GM12873 (cell line): ENCODE measurements around the gene BLOC1S6.

Experiments used
- TF ChIP-seq, protein P1 (sequence below): IDR thresholded peaks from 2 replicates; pipeline ENCODE4 v1.5.1; 2012; ENCODE audit warnings: low read depth, mild to moderate bottlenecking, moderate library complexity, low read length, control low read depth; ENCODE audit not compliant: insufficient read depth; ENCODE audit errors: missing control alignments

Gene BLOC1S6, protein sequence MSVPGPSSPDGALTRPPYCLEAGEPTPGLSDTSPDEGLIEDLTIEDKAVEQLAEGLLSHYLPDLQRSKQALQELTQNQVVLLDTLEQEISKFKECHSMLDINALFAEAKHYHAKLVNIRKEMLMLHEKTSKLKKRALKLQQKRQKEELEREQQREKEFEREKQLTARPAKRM

DNA sequence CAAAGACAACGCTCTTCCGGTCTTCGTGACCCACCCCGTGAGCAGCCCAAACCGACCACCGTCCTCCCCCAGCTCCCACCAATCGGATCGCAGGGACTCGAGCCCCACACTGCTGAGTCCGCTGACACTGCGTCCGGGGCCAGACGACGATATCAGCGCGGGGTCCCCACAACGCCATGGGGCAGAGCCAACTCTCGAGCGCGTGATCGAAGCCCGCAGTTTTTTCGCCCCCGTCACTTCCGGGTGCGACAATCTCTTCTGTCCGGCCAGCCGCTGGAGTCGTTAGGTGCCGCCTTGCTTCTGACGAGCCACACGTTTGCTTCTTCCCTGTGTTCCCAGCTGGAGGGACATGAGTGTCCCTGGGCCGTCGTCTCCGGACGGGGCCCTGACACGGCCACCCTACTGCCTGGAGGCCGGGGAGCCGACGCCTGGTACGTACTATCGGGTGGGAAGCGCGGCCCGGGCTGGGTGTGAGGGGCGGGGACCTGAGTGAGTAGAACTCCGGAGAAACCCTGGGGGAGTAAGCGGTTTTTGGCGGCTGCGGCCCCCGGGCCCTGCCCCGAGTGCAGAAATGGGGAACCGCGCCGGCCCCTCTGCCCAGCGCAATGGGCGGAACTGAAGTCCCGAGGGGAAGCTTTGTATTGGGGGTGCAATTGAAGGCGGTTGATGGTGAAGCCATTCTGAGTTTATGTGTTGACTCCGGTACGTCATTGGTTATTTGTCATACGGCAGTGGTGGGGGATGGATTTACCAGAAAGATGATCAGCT is at the start of gene BLOC1S6:
Gene BLOC1S6, plus strand, starts transcription at position 285 of the 768 bp plus-strand sequence. Its CDS starts 65 bp downstream, at position 350.
- TF ChIP-seq, protein P1, sequence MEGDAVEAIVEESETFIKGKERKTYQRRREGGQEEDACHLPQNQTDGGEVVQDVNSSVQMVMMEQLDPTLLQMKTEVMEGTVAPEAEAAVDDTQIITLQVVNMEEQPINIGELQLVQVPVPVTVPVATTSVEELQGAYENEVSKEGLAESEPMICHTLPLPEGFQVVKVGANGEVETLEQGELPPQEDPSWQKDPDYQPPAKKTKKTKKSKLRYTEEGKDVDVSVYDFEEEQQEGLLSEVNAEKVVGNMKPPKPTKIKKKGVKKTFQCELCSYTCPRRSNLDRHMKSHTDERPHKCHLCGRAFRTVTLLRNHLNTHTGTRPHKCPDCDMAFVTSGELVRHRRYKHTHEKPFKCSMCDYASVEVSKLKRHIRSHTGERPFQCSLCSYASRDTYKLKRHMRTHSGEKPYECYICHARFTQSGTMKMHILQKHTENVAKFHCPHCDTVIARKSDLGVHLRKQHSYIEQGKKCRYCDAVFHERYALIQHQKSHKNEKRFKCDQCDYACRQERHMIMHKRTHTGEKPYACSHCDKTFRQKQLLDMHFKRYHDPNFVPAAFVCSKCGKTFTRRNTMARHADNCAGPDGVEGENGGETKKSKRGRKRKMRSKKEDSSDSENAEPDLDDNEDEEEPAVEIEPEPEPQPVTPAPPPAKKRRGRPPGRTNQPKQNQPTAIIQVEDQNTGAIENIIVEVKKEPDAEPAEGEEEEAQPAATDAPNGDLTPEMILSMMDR, result no peak

DNA sequence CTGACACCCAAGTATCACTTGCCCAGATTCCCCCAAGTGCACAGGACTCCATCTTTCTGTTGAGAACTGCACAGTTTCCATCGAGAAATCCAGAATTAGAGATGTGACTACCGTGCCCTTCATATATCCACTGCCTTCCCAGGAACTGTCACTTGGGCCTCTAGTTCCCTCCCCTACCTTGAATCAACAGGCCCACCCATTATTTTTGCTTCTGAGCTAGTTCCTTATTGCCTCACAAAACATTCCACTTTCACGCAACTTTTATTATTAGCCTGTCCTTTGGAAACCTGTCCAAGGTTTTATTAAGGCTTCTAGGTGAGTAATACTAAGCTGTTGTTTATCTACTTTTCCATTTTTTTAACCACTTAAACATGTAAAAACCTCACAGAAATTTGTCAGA is 47.5 kb upstream of the BLOC1S6 start:
- TF ChIP-seq, protein P1, result no peak

DNA sequence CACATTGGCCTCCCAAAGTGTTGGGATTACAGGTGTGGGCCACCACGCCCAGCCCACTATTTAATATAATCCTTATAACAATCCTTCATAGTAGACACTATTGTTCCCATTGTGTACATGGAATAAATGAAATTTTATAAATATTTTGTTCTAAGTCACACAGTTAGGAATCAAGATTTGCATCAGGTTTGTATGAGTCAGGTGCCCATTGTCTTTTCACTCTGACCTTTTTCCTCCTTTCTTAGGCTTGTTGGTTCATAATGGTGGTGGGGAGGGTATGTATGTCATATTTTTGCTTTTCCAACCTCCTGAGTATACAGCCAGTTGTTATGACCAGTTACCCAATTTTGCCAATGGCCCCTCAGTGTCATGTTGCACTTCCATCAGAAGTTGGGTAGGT is 46.6 kb upstream of the BLOC1S6 start:
- TF ChIP-seq, protein P1, result no peak

DNA sequence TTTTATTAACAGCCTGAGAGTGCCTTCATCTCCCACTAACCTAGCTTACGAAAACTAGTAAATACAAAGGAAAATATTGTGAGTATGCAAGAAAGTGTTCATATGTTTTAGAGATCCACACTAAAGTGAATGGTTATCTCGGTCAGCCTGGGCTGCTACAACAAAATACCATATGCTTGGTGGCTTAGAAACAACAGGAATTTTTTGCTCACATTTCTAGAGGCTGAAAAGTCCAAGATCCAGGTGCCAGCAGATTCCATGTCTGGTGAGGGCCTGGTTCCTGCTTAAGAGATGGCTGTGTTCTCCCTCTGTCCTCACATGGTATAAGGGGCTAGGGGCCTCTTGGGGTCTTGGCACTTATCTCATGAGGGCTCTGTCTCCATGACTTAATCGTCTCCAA is 44.1 kb upstream of the BLOC1S6 start:
- TF ChIP-seq, protein P1, result no peak

DNA sequence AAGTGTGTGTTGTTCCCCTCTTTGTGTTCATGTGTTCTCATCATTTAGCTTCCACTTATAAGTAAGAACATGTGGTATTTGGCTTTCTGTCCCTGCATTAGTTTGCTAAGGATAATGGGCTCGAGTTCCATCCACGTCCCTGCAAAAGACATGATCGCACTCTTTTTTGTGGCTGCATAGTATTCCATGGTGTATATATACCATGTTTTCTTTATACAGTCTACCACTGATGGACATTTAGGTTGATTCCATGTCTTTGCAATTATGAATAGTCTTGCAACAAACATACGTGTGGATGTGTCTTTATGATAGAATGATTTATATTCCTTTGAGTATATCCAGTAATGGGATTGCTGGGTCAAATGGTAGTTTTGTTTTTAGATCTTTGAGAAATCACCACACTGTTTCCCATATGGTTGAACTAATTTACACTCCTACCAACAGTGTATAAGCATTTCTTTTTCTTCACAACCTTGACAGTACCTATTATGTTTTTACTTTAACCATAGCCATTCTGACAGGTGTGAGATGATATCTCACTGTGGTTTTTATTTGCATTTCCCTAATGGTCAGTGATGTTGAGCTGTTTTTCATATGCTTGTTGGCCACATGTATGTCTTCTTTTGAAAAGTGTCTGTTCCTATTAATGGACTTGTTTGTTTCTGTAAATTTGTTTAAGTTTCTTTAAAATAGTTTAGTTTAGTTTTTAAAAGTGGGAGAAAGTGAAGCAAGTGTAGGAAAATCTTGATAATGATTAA is 42.7 kb upstream of the BLOC1S6 start:
- TF ChIP-seq, protein P1, result no peak

DNA sequence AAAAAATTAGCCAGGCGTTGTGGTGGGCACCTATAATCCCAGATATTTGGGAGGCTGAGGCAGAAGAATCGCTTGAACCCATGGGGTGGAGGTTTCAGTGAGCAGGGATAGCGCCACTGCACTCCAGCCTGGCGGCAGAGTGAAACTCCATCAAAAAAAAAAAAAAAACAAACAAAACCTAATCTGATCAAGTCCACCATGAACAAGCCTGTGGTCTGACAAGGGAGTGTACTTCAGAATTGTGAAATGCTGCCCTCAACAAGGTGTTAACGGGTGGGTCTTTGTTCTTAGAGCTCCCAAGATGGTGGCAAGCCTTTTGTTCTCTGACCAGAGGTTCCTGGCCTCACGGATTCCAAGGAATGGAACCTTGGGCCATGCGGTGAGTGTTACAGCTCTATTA is 40.4 kb upstream of the BLOC1S6 start:
- TF ChIP-seq, protein P1, result no peak

DNA sequence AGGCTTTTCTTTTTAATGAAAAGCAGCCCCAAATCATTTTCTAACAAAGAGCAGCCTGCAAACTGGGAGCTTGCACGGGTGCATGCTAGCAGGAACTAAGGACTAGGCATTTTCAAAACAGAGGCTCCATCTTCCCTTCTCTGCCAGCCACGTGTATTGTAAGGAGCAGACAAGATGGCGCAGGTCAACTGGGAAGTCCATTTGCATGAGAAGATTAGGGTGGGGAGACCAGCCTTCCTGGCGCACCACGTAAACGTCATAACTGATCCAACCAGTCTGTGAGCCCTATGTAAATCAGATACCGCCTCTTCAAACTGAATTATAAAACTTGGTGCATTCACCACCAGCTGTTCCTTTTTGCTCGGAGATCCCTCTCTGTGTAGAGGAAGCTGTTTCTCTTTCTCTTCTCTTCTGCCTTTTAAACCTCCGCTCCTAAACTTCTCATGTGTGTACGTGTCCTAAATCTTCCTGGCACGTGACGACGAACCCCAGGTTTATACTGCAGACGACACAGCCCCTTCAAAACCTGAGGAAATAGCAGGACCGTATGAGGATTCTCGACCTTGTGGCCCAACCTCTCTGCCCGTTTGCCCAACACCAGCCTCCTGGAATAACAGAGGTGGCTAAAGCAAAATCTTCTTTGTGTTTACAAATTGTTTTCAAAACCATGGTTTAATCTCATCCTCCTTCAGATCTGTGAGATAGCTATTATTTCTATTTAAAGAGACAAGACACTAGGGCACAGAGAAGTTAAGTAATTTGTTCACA is 38.2 kb upstream of the BLOC1S6 start:
- TF ChIP-seq, protein P1, result no peak
